Duodenal mucosa (tissue), 2 donors: ENCODE data around the gene BICRA.

Experiments
- H3K27ac ChIP-seq: one replicate; pipeline ENCODE4 v1.7.0; 2013; ENCODE audit warnings: low read depth, low read length
- H3K27me3 ChIP-seq, 2 donors: one replicate each; pipeline ENCODE4 v1.7.0; 2013; ENCODE audit warnings: low read length in 2 of 2, control low read depth in 1 of 2; ENCODE audit not compliant: insufficient read depth in 2 of 2, control insufficient read depth in 1 of 2
- H3K36me3 ChIP-seq, 2 donors: one replicate each; pipeline ENCODE4 v1.7.0; 2013; ENCODE audit warnings: low read length in 2 of 2, control low read depth in 1 of 2; ENCODE audit not compliant: insufficient read depth in 2 of 2, control insufficient read depth in 1 of 2
- H3K4me1 ChIP-seq, 2 donors: one replicate each; pipeline ENCODE4 v1.7.0; 2013; ENCODE audit warnings: low read length in 2 of 2, control low read depth in 1 of 2; ENCODE audit not compliant: insufficient read depth in 2 of 2, control insufficient read depth in 1 of 2
- H3K4me3 ChIP-seq, 2 donors: one replicate each; pipeline ENCODE4 v1.7.0; 2013; ENCODE audit warnings: low read length in 2 of 2, low read depth in 1 of 2
- H3K9ac ChIP-seq, 2 donors: one replicate each; pipeline ENCODE4 v1.7.0; 2013; ENCODE audit warnings: low read length in 2 of 2, low read depth in 1 of 2
- H3K9me3 ChIP-seq, 2 donors: one replicate each; pipeline ENCODE4 v1.7.0; 2013; ENCODE audit warnings: low read length in 2 of 2, control low read depth in 1 of 2; ENCODE audit not compliant: control insufficient read depth in 1 of 2

BICRA gene

DNA sequence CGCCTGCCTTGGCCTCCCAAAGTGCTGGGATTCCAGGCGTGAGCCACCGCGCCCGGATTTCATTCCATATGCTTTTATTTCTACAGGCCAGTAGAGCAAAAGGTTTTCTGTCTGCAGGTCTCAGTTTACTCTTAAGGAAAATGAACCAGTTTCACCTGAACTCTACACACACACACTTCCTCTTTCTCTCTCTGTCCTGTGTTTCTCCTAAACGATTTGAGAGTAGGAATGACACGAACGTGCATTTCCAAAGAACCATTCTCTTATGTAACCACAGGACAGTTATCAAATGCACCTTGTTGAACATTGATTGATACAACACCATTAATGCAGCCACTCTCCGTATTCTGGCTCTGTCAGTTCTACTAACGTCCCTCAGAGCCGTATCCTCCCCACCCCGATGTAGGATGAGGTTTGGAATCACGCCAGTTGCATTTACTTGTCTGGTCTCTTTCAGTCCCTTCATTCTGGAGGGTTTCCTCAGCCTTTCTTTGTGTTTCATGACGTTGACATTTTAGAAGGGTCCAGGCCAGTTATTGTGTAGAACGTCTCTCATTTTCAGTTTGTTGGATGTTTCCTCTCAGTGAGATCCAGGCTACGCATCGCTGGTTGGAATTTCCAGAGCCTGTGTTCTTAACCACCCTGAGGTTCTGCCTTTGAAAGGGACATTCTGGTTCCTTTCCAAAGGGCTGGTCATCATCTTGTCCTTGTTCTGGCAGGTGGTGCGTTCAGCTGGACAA lies 36.0 kb downstream of the BICRA start:
- H3K27me3 ChIP-seq: no peaks in the 10 kb centered on the region
- H3K9ac ChIP-seq: no peak overlapping the region
- no peak overlapping the region for H3K4me3 ChIP-seq
- H3K9me3 ChIP-seq: peaks cover 0 to 3% of the 10 kb centered on the region in 2 donors
- H3K4me1 ChIP-seq: peaks cover 0 to 20% of the 10 kb centered on the region in 2 donors
- peaks cover 0 to 7% of the 10 kb centered on the region in 2 donors for H3K36me3 ChIP-seq
- H3K27ac ChIP-seq: no peak overlapping the region

DNA sequence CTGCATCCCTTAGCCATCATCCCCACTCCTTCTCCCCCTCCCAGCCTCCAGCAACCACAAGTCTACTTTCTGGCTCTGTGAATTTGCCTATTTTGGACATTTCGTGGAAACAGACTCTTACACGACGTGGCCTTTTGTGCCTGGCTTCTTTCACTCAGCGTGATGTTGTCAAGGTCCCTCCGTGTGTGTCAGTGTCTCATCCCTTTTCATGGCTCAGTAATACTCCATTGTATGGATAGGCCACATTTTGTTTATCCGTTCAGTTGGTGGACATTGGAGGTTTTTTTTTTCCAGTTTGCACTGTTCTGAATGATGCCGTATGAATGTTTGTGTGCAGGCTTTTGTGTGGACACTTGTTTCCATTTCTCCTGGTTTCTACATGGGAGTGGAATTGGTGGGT lies 38.0 kb downstream of the BICRA start:
- peaks cover 0 to 17% of the 10 kb centered on the region in 2 donors for H3K36me3 ChIP-seq
- no peaks in the 10 kb centered on the region for H3K27me3 ChIP-seq
- no peak overlapping the region for H3K27ac ChIP-seq
- H3K9ac ChIP-seq: no peak overlapping the region
- no peak overlapping the region for H3K4me3 ChIP-seq
- H3K4me1 ChIP-seq: peaks cover 0 to 20% of the 10 kb centered on the region in 2 donors
- H3K9me3 ChIP-seq: peaks cover 0 to 3% of the 10 kb centered on the region in 2 donors

DNA sequence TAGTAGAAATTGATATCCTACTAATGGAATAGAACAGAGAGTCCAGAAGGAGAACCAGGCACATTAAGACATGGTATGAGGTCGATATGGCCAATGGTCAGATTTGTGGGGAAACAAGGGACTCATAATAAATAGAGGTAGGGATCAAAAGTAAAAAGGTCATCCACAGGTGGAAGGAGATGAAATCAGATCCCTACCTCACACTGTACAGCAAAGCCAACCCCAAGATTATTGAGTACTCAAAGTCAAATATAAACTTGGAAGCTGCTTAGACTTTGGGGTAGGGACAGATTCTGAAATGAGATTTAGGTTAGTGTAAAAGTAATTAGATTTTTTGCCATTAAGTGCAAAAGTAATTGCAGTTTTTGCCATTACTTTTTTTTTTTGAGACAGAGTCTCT lies 40.7 kb downstream of the BICRA start:
- Histone ChIP-seq H3K4me1 (peaks cover 0 to 20% of the 10 kb centered on the region in 2 donors), H3K27me3 (no peaks in the 10 kb centered on the region), H3K9ac (peak overlapping the region in 1 of 2 donors; percentile 30), H3K9me3 (peaks cover 0 to 3% of the 10 kb centered on the region in 2 donors), H3K36me3 (peaks cover 0 to 21% of the 10 kb centered on the region in 2 donors), H3K4me3 (no peak overlapping the region), H3K27ac (no peak overlapping the region)

- Histone ChIP-seq H3K27ac (no peak overlapping the region), H3K36me3 (peaks cover 0 to 21% of the 10 kb centered on the region in 2 donors), H3K4me3 (no peak overlapping the region)
Observed at GRCh38 chr19:47650700-47651099, 41.8 kb downstream of the BICRA start.

GRCh38 chr19:47651132-47651531 lies 42.2 kb downstream of the BICRA start:
- H3K4me1 ChIP-seq: peaks cover 0 to 13% of the 10 kb centered on the region in 2 donors
- no peaks in the 10 kb centered on the region for H3K27me3 ChIP-seq
- peaks cover 0 to 21% of the 10 kb centered on the region in 2 donors for H3K36me3 ChIP-seq
- H3K4me3 ChIP-seq: no peak overlapping the region
- H3K27ac ChIP-seq: no peak overlapping the region
- peaks cover 0 to 3% of the 10 kb centered on the region in 2 donors for H3K9me3 ChIP-seq
- no peak overlapping the region for H3K9ac ChIP-seq

More at GRCh38 chr19:47650700-47651099, 41.8 kb downstream of the BICRA start:
- Histone ChIP-seq H3K9ac (no peak overlapping the region), H3K9me3 (peaks cover 0 to 3% of the 10 kb centered on the region in 2 donors), H3K4me1 (peaks cover 0 to 13% of the 10 kb centered on the region in 2 donors), H3K27me3 (no peaks in the 10 kb centered on the region)

DNA sequence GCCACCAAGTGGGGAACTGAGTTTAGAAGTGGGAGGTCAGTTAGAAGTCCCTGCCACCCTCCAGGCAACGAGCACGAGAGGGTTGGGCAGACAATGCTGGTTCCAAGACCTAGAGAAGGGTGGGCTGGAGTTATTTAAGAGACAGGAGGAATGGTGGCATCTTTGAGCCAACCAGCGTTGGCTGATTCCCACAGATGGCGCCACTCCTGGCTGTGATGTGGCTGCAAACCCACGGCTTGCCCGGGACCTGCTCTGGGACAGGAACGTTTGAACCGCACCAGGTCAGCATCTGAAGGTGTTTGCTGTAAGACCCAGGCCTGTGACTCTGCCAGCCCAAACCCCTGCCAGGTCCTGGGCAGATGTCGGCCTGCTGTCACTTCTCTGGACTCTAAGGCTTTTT lies 42.8 kb downstream of the BICRA start:
- H3K4me1 ChIP-seq: peaks cover 0 to 13% of the 10 kb centered on the region in 2 donors
- H3K4me3 ChIP-seq: no peak overlapping the region
- H3K27ac ChIP-seq: no peak overlapping the region
- H3K36me3 ChIP-seq: peaks cover 0 to 18% of the 10 kb centered on the region in 2 donors
- H3K27me3 ChIP-seq: no peaks in the 10 kb centered on the region
- H3K9me3 ChIP-seq: peaks cover 0 to 3% of the 10 kb centered on the region in 2 donors
- H3K9ac ChIP-seq: no peak overlapping the region

DNA sequence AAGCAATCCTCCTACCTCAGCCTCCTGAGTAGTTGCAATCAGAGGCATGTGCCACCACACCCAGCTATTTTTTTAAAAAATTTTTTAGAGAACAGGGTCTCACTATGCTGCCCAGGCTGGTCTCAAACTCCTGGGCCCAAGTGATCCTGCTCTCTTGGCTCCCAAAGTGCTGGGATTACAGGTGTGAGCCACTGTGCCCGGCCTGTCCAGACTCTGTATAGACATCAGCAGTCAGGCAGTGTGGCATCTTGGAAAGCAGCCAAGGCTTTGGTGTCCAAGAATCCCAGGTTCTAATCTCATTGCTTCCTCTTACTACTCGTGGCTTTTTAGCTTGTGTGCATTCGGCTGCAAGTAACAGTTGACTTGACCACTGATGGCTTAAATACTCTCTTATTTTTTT lies 43.4 kb downstream of the BICRA start:
- Histone ChIP-seq H3K9me3 (peaks cover 0 to 3% of the 10 kb centered on the region in 2 donors), H3K27ac (no peak overlapping the region), H3K27me3 (no peaks in the 10 kb centered on the region), H3K4me3 (no peak overlapping the region), H3K9ac (no peak overlapping the region), H3K4me1 (peaks cover 0 to 13% of the 10 kb centered on the region in 2 donors), H3K36me3 (peaks cover 0 to 14% of the 10 kb centered on the region in 2 donors)

DNA sequence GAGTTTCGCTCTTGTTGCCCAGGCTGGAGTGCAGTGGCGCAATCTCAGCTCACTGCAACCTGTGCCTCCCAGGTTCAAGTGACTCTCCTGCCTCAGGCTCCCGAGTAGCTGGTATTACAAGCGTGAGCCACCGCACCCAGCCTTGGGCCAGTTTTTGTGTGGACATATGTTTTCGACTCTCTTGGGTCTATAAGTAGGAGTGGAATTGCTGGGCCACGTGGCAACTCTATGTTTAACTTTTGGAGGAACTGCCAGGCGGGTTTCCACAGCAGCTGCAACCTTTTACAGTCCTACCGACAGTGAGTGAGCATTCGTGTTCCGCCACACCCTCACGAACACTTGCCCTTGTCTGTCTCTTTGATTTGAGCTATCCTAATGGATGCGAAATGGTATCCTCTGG lies 44.9 kb downstream of the BICRA start:
- H3K9me3 ChIP-seq: peaks cover 0 to 3% of the 10 kb centered on the region in 2 donors
- no peak overlapping the region for H3K9ac ChIP-seq
- no peaks in the 10 kb centered on the region for H3K27me3 ChIP-seq
- H3K27ac ChIP-seq: no peak overlapping the region
- H3K4me3 ChIP-seq: no peak overlapping the region
- H3K4me1 ChIP-seq: peaks cover 10 to 17% of the 10 kb centered on the region in 2 donors
- H3K36me3 ChIP-seq: peaks cover 3 to 14% of the 10 kb centered on the region in 2 donors

DNA sequence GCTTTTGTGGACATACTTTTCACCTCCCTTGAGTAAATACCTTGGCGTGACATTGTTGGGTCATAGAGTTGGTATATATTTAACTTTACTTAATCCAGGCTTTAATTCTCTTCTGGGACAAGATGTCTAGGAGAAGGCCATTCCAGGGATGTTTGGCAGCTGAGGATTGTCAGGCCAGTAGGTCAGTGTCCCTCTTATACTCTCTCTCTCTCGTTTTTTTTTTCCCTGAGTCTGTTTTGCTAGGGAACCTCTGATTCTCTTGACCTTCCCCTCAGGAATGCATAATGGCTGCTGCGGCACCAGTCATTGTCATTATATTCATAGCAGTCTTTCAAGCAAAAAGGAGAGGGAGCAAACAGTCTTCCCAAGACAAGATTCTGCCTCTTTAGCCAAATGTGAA lies 48.8 kb downstream of the BICRA start:
- H3K4me3 ChIP-seq: no peak overlapping the region
- peaks cover 45 to 47% of the 10 kb centered on the region in 2 donors for H3K4me1 ChIP-seq
- H3K9me3 ChIP-seq: no peaks in the 10 kb centered on the region
- H3K36me3 ChIP-seq: peaks cover 3 to 6% of the 10 kb centered on the region in 2 donors
- H3K27ac ChIP-seq: no peak overlapping the region
- no peak overlapping the region for H3K9ac ChIP-seq
- H3K27me3 ChIP-seq: no peaks in the 10 kb centered on the region

GRCh38 chr19:47658431-47659348 lies 49.8 kb downstream of the BICRA start:
- Histone ChIP-seq H3K36me3 (peaks cover 3 to 6% of the 10 kb centered on the region in 2 donors), H3K27me3 (no peaks in the 10 kb centered on the region), H3K9me3 (no peaks in the 10 kb centered on the region), H3K4me3 (peak overlapping the region in 1 of 2 donors; percentile 41), H3K9ac (peak overlapping the region; percentile 15 to 50), H3K4me1 (peaks cover 53 to 54% of the 10 kb centered on the region in 2 donors), H3K27ac (peak overlapping the region; percentile 15)
